GM10266 (cell line): ENCODE measurements around the gene ERCC5.

Experiments
- DNase-seq: peaks from one replicate; pipeline ENCODE4 v3.0.0; 2012; ENCODE audit errors: extremely low spot score
- CTCF ChIP-seq: IDR thresholded peaks from 2 replicates; pipeline ENCODE4 v1.5.1; 2012; ENCODE audit warnings: mild to moderate bottlenecking, low read depth; ENCODE audit not compliant: control insufficient read depth, insufficient read depth; ENCODE audit errors: missing control alignments

The ERCC5 gene

GRCh38 chr13:102922184-102922583 is 76.4 kb downstream of the ERCC5 start:
- no peak for DNase-seq
- TF ChIP-seq CTCF, result no peak
